Measurements from ENCODE around the gene ATP5ME. TPM values are rescaled to one million over a fixed set of nuclear protein-coding genes. Genes with fewer than 3 reads are reported as not detected.
"Not testable (repeated sequence)": the region's sequence is repeated elsewhere in the genome, so short reads cannot be mapped to it uniquely, and the experiment has no call there.

ATP5ME gene
- total and polyA plus RNA-seq, 12 donors: 43.4 to 1,353 (median 325) TPM

GRCh38 chr4:648579-649292, 25.3 kb downstream of the ATP5ME start:
- intact Hi-C loops (cut with DNase I): no loop called here
- DNase-seq: no peak
- Histone ChIP-seq H3K36me3 (replicated peaks in 1 of 2) (no peaks in the 10 kb centered on the region), H3K27ac (no peak overlapping the region), H3K27me3 (peaks cover 8% of the 10 kb centered on the region), H3K4me3 (no peak overlapping the region), H3K4me1 (replicated peaks in 1 of 2) (no peaks in the 10 kb centered on the region), H3K9me3 (replicated peaks in 1 of 3) (no peaks in the 10 kb centered on the region)
- 78 to 91% (median 79%) methylated on average over 11 to 28 of the region's 28 CpGs for WGBS, 4 donors
- no peak for TF ChIP-seq CTCF (IDR thresholded peaks at IDR 0.05)
- TF ChIP-seq POLR2A (IDR thresholded peaks at IDR 0.05): no peak

- Histone ChIP-seq H3K9me3 (replicated peaks in 1 of 3) (no peaks in the 10 kb centered on the region), H3K4me3 (no peak overlapping the region), H3K4me1 (replicated peaks in 1 of 2) (no peaks in the 10 kb centered on the region), H3K36me3 (replicated peaks in 1 of 2) (no peaks in the 10 kb centered on the region), H3K27ac (no peak overlapping the region), H3K27me3 (peaks cover 8% of the 10 kb centered on the region)
- TF ChIP-seq CTCF (IDR thresholded peaks at IDR 0.05) (no peak), POLR2A (IDR thresholded peaks at IDR 0.05) (no peak)
- intact Hi-C loops (cut with DNase I): no loop called here
- DNase-seq: no peak
- 60 to 68% (median 63%) methylated on average over 11 to 13 of the region's 13 CpGs for WGBS, 4 donors
Measured at GRCh38 chr4:647481-647880, 26.6 kb downstream of the ATP5ME start.

- no peak overlapping the region for H3K27ac ChIP-seq
- TF ChIP-seq CTCF (IDR thresholded peaks at IDR 0.05): no peak
- TF ChIP-seq POLR2A (IDR thresholded peaks at IDR 0.05): no peak
- intact Hi-C loops (cut with DNase I): no loop called here
- peaks cover 8% of the 10 kb centered on the region for H3K27me3 ChIP-seq
- no peak overlapping the region for H3K4me3 ChIP-seq
- H3K9me3 ChIP-seq (replicated peaks in 1 of 3): no peaks in the 10 kb centered on the region
- H3K4me1 ChIP-seq (replicated peaks in 1 of 2): no peaks in the 10 kb centered on the region
- H3K36me3 ChIP-seq (replicated peaks in 1 of 2): no peaks in the 10 kb centered on the region
- DNase-seq: no peak
- 60 to 83% (median 65%) methylated on average over 32 of the region's 32 CpGs for WGBS, 4 donors
Measured at GRCh38 chr4:646460-646859, 27.6 kb downstream of the ATP5ME start.

- H3K27ac ChIP-seq; H3K27me3 ChIP-seq; H3K36me3 ChIP-seq (replicated peaks in 1 of 2); H3K4me3 ChIP-seq; intact Hi-C loops (cut with DNase I); DNase-seq; H3K4me1 ChIP-seq (replicated peaks in 1 of 2); H3K9me3 ChIP-seq (replicated peaks in 1 of 3): not testable (repeated sequence)
- 71 to 88% (median 81%) methylated on average over 6 of the region's 6 CpGs for WGBS, 4 donors
Measured at GRCh38 chr4:642366-642765, 31.7 kb downstream of the ATP5ME start.
